Cardiac septum (tissue), 1 donor: ENCODE measurements around the gene IGLL5. TPM values are rescaled to one million over a fixed set of nuclear protein-coding genes. Genes with fewer than 3 reads are reported as not detected.

Experiments used
- DNase-seq: peaks from one replicate; pipeline ENCODE4 v3.0.0-alpha.2; 2020; ENCODE audit warnings: low spot score
- intact Hi-C: fragments of 100-400 bp; cut with DNase I; formaldehyde crosslinking; loops from one replicate; pipeline ENCODE4 v1.14.0; 2022
- total RNA-seq: library from RNA; stranded (reverse); fragmentation: NEBNext Ultra II Directional; extraction: Animal tissue kit (Norgen Biotek cat#: 25700); gene quantifications from one replicate; pipeline ENCODE4 v1.2.1, GENCODE V29; 2021
- donor health status: DM: no; HTN: no; CAD: no.

Gene IGLL5
- total RNA-seq, 1 donor from 2014 or later = not detected

- intact Hi-C loops = no loop called here
- DNase-seq = no peak
Measured at GRCh38 chr22:22909605-22910271, 22.1 kb downstream of the IGLL5 start.

- intact Hi-C loops = no loop called here
- DNase-seq = no peak
Measured at GRCh38 chr22:22910272-22911240, 22.9 kb downstream of the IGLL5 start.

GRCh38 chr22:22911327-22912134, 23.9 kb downstream of the IGLL5 start:
- no peak for DNase-seq
- intact Hi-C loops = no loop called here

- DNase-seq = no peak
- intact Hi-C loops = no loop called here
Measured at GRCh38 chr22:22912135-22912987, 24.7 kb downstream of the IGLL5 start.

GRCh38 chr22:22912988-22913253, 25.3 kb downstream of the IGLL5 start:
- intact Hi-C loops = no loop called here
- DNase-seq = no peak

- intact Hi-C loops = no loop called here
- DNase-seq = no peak
Measured at GRCh38 chr22:22913989-22914388, 26.4 kb downstream of the IGLL5 start.

- DNase-seq = no peak
- intact Hi-C loops = no loop called here
Measured at GRCh38 chr22:22914726-22915669, 27.4 kb downstream of the IGLL5 start.

GRCh38 chr22:22915670-22916035, 28.0 kb downstream of the IGLL5 start:
- intact Hi-C loops = no loop called here
- DNase-seq = no peak

- DNase-seq = no peak
- intact Hi-C loops = no loop called here
Measured at GRCh38 chr22:22916215-22916951, 28.8 kb downstream of the IGLL5 start.

- intact Hi-C loops = no loop called here
- no peak for DNase-seq
Measured at GRCh38 chr22:22916952-22917290, 29.3 kb downstream of the IGLL5 start.

- intact Hi-C loops = no loop called here
- DNase-seq = no peak
Measured at GRCh38 chr22:22917377-22917776, 29.8 kb downstream of the IGLL5 start.

- no peak for DNase-seq
- intact Hi-C loops = no loop called here
Measured at GRCh38 chr22:22918297-22918965, 30.8 kb downstream of the IGLL5 start.

- intact Hi-C loops = no loop called here
- no peak for DNase-seq
Measured at GRCh38 chr22:22919041-22919440, 31.4 kb downstream of the IGLL5 start.

- DNase-seq = no peak
- intact Hi-C loops = no loop called here
Measured at GRCh38 chr22:22920104-22920654, 32.6 kb downstream of the IGLL5 start.

- no peak for DNase-seq
- intact Hi-C loops = no loop called here
Measured at GRCh38 chr22:22920910-22921550, 33.4 kb downstream of the IGLL5 start.

- intact Hi-C loops = no loop called here
- no peak for DNase-seq
Measured at GRCh38 chr22:22921575-22921974, 34.0 kb downstream of the IGLL5 start.
